SW 1271 (cell line): Measurements from ENCODE around the gene POLN.
"Not testable (repeated sequence)": the region's sequence is repeated elsewhere in the genome, so short reads cannot be mapped to it uniquely, and the experiment has no call there.

Experiments
- DNase-seq, 2 experiments: peaks; one replicate each; lab custom pipeline; 2025; lab: John Stamatoyannopoulos, UW

Gene POLN

DNA sequence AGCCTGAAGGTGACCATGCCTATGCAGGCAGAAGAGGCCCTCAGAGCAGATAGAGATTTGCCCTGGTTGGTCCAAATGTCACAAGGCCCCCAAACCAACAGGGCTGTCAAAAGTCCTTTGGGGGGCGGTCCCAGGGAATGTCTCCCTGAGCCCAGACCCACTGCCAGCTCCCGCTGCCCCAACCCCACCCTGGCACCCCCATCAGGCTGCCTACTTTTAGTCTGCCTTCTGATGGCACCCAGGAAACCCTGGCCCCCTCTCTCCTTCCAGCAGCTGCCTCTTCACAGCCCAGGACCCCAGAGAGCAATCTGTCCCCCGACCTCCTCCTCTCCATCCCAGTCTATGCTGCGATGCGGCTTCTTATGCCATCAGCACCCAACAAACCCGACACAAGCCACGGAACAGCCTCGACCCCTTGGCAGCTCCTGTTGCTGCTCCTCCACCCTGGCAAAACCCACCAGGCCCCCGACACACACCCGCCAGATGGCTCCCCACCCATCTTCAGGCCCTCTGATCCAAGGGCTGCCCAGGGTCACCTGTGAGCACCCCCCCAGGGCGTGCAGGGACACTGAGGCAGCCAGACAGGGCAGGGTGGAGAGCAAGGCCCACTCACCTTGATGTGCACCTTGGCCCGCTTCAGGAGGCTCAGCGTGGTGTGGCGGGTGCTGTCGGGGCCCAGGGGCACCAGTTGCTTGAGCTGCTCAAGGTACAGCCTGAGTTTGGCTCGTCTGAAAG is 10.0 kb upstream of the POLN start:
- DNase-seq, result no peak

DNA sequence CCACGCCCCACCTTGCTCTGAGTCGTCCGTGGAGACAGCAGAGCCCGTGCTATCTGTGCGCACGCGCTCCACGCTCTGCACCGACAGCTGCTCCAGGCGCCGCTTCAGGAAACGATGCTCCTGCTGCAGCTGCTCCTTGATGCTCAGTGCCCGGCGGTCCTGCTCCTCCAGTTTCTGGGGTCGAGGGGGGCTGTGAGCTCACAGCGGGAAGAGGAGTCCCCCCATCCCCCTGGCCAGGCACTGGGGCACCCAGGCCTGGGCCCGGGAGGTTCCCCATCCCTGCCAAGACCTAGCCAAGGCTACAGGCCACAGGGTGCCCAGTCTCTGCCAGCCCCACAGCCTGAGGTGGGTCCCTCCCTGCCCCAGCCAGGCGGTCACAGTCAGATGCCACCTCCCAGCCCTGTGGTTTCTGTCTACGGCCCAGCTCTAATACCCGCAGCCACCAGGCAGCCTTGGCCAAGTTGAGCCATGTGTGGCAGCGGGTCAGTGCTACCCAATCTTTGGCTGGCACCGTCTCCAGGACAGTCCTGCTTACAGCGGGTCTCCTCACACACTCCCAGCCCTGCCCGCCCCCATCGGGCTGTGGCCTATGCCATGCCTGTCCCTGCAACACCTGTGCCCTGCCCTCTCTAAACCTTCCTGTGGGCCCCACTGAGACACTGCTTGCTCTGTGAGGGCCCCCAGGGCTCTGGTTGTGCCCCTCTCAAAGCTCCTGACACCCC is 9.3 kb upstream of the POLN start:
- no peak for DNase-seq

DNA sequence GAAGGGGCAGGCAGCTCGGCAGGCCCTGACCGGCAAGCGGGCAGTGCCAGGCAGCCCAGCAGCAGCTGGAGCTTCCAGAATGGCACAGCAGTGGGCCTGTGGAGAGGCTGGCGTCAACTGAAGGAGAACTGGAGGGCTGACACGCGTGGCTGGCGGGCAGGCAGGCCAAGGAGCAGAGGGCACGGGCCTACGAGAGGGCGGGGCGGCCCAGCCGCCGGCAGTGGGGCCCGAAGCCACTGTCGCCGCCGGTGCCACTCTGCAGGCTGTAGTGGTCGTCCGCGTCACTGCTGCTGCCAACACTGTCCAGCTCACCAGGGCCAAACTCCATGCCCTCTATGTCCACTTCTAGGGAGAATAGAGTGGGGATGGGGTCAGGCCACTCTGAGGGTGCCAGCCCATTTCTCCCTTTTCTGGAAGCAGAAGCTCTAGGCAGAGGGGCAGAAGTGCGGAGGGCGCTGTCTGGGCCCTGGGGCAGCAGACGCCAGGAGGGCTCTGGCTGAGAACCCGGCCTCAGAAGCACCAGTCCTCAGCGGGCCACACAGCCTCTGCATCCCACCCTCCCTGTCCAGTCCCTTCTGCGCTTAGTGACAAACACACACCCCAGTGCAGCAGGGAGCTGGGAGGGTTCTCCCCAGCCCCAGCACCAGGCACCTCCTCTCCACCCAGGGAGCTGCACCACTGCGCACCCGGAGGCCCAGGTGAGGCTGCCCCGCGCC is 8.6 kb upstream of the POLN start:
- DNase-seq, result no peak

DNA sequence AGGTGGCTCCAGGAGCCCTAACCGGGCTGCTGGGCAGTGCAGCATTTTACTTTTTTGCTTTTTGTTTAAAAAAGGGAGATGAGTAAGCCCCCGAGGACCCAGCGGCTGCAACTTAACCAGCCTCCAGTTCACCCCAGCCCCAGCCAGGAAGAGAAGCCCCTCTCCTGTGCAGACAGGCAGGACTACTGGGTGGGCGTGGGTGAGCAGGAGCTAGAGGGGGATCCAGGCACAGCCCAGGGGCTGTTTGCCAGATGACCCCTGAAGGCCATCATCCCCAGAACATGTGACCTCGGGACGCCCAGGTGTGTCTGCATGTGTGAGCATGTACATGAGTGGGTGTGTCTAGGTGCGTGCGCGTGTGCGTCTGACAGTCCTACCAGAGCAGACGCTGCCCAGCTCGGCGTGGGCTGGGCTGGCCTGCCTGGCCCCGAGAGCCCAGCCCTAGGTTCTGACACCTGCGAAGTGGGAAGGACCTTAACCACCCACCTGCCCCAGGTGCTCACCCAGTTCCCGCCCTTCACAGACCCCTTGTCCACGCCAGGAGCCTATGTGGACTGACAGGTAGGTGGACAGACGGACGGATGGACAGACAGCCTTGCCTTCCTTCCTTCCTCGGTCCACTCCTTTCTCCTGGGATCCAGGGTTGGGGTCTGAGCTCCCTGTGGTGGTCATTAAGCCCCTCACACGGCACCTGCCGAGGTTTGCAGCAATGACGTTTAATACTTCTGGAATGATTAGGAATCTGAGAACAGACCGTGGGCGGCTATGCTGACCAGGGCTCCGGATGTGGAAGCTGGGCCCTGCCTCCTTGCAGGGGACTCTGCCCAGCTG is 7.8 kb upstream of the POLN start:
- no peak for DNase-seq

DNA sequence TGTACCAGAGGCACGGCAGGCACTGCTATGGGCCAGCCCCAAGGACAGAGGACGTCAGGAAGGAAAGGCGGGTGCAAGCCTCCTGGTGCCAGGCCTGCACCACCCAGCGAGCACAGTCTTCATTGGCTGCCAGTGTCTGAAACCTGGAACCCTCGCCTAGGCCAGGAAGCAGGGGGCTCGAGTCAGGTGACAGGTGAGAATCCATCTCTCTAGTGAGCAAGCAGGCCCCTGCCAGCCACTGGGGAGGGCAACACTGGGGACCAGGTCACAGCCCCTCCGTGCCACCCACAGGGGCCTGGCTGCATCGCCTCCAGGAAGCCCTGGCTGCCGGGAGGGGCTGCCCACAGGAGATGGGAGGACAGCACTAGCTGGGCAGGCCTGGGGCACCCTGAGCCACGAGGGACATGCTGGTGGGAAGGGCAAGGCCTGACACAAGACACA is 6.9 kb upstream of the POLN start:
- no peak for DNase-seq

DNA sequence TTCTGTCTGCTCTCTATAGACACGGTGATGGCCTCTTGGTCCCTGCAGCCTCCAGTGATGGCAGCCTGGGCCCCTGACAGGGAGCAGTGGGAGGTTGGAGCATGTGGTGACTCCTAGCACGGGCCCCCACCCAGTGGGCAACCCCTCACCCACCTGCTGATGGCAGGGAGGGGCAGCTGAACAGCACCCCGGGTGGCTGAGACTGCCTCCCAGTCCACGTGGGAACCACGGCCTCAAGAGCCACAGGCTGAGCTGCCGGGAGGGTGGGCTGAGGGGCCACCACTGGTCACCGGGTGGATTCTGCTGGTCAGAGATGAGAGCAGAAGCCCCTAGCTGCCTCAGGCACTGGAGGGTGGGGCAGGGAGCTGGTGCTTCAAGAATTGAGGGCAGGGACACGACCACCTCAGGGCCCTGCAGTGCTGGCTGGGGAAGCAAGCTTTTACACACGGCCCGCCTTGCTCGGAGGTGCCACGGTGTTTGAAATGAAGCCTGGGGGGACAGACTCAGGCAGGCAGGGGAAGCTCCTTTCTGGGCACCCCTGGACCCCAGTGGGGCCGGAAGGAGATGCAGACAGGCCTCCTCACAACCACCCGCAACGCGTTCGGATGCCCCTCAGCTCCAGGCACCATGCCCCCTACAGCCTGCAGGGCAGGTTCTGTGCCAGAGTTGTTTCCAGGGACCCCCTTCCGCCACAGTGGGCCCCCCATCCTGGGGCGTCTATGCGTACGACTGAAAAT is 6.3 kb upstream of the POLN start:
- DNase-seq, result no peak

DNA sequence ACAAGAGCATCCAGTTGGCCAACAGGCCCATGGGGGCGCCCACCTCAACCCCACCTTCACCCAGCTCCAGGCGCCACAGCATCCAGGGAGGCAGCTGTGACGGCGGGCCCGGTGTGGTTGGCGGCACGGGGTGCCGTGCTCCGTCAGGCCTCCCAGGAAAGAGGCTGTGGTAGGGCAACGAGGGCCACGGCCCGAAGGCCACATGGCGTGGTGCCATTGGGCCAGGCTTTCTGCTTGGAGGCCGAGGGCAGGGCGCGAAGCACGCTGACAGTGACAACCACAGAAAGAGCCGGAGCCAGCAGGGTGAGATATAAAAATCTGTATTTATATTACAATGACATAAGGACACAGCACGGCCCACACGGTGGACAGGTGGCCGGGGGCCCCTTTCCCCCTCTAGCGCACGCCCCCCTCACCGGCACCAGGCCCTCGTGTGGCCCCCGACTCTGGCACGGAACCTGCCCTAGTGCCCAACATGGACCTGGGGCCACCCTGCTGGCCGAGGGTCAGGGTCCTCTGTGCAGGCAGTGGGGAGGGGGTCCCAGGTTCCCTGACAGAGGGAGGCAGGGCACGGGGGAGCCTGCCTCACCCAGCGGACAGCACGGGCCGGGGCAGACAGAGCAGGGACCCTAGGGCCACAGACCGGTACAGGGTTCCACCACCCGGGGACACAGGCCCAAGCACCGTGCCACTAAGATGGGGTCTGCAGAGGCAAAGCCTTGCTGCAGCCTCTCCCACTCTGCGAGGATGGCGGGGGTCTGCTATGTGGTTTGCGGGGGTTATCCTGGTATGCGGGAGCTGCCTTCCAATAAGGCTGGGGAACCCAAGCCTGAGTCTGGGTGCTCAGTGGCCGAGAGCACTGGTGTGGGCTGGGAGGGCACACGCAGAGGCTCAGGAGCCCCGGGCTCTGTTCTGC is 5.5 kb upstream of the POLN start:
- no peak for DNase-seq

DNA sequence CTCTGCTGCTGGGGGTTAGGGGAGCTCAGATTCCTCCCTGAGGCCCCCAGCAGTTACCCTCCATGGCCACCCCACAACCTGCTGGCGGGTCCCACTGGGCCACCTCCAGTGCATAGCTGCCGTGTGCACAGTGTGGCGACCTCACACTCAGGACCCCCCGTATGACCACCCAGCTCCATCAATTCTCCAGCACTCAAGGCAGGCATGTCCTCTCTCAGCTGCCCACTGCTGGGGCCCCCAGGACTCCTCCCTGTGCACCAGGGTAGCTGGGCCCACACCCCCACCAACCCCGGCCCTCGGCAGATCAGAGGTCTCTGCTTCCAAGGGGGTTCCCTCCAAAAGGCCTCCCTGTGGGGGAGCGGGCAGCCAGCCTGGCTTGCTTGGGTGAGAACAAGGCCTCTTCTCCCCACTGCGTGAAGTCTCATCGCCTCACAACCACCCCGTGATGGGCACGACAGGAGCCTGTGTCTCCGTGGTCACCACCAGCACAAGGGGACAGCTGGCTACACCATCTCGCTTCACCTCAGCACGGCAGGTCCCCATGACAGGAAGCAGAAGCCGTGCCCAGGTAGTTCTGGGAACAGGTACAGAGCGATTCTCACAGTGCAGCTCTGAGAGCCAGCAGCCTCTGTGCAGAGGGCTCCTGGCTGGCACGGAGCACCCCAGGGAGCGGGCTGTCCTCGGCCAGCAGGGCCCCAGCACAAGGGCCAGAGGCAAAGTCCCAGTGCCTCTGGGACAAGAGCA is 4.6 kb upstream of the POLN start:
- DNase-seq, result no peak

DNA sequence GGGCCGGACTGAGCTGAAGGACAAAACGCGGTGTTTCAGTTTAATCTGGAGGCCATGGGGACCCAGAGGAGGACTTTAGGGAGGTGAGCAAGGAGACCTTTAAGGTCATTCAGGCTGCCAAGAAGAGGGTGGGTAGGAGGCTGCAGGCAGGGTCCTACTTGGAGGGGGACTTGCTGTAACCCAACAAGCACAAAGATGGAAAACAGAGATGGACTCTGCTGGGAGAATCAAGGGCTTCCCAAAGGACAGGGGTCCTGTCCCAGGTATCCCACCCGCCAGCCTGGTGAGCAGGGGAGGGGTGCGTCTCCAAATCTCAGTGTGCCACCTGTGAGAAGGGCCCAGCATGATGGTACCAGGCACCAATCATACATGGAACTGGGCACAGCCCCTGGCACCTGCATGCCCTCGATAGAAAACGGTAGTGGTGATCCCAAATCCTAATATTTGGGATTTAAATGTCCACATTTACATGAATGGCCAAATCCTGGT is 3.9 kb upstream of the POLN start:
- DNase-seq, result no peak

DNA sequence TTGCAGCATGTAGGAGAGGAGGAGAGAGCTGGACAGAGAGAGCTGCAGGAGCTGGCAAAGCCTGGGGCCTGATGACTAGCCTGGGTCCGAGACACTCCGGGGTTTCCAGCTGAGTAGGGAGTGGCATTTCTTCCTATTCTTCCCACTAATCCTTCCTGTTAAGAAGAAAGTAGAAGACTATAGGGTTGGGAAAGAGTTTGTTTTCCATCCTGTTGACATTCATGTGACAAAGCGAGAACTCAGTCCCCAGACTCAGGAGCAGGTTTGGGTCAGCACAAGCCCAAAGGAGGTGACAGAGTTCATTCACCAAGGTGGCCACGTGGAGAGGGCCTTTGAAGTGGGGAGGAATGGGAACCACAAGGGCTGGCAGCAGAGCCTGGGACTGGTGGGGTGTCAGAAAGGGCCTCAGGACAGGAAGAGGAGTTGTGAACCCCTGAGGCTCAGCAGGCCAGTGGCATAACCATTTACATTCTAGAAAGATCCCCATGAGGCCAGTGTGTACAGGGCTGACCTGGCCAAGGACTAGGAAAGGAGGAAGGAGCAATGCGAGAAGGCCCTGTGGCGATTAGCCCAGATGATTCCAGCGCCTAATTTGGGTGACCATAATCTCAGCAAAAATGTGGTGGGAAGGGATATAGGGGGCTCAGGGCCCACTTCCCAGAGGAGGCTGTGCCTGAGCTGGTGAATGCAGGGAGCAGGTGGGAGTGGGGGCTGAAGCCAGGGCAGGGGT is 3.3 kb upstream of the POLN start:
- no peak for DNase-seq

DNA sequence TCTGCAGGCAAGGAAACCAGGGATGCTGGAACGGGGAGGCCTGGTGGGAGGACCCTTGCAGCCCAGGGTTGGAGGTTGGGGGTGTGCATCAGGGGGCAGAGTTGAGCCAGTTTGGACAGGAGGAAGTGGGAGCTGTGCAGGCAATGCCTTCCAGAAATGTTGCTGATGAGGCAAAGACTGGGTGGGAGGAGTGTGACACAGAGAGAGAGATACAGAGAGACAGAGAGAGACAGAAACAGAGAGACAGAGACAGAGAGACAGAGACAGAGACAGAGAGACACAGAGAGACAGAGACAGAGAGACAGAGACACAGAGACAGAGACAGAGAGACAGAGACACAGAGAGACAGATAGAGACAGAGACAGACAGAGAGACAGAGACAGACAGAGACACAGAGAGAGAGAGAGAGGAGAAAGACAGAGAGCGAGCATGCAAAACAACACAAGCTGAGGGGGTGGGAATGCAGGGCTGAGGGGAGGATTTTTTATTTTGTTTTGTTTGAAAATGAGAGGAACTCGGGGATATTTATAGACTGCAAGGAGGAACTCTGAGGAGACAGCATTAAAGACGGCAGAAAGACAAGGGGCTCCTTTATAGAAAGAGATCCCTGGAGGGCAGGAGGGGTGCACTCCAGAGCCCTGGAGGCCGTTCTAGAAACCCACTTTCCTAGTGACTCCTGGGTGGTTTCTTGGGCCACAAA is 1.9 kb upstream of the POLN start:
- DNase-seq, result peak in 1 of 2 experiments; percentile 16

DNA sequence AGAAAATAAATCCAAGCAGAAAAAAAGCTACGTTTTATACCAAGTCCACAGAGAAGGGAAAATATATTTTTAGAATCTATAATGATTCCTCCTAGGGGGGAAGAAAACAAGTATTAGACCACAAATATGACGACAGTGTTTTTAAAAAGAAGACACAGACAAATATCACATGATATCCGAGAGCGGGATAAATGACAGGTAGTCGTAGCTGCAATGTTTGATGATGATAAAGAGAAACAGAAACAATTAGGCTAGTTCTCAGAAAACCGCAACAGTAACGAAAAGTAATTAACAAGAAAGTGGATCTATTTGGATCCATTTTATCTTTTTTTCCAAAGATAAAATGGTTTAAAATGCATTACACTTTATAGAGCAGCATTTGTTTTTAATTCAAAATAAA is 918 bp downstream of the POLN start:
- no peak for DNase-seq

DNA sequence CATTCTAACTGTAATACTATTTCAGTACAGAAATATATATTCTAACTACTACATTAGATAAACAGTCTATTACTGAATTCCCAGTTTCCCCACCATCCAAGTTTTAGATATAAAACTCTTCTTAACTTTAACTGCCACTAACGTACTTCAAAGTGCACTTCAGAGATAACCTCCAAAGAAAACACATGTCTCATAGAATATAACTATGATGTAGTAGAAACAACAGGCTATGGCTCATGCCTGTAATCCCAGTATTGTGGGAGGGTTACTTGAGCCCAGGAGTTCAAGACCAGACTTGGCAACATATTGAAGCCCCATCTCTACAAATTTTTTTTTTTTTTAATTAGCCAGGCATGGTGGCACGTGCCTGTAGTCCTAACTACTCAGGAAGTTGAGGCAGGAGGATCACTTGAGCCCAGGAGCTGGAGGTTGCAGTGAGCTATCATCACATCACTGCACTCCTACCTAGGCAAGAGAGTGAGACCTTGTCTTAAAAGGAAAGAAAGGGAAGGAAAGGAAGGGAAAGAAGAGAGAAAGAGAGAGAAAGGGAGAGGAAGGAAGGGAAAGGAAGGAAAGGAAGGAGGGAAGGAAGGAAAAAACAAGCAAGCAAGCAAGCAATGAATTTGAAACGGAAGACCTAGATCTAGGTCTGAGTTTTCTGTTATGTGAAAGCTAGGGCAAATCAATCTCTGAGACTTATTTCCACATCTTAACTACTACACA is 4.8 kb downstream of the POLN start:
- no peak for DNase-seq

DNA sequence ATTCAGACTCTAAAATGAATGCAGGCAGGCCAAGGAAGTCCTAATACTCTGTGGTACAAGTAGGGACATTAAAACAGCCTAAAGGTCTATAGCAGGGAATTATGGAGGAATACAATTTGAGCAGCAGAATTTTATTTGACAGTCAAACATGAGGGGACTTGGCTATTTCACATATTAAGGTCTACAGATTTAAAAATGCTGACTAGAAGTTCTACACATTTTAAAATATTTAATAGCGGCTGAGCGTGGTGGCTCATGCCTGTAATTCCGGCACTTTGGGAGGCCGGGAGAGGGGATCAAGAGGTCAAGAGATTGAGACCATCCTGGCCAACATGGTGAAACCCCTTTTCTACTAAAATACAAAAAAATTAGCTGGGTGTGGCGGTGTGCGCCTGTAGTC is 10.8 kb downstream of the POLN start:
- DNase-seq, result no peak

DNA sequence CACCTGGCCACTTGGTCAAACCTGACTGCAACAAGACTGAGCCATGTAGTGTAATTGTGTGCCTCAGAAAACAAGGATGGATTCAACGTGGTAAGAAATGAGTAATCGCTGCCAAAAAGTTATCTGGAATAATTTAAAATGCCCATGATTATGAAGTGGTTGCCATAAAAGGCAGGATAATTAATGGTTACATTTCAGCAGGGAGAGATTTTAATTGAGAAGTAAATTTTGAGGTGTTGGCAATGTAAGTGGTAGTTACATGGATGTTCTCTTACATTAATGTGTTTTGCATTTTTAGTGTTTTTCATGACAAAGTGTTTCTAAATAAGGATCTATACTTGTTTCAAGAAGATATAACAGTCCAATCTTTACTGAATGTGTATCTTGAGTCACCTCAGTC is 15.7 kb downstream of the POLN start:
- no peak for DNase-seq

DNA sequence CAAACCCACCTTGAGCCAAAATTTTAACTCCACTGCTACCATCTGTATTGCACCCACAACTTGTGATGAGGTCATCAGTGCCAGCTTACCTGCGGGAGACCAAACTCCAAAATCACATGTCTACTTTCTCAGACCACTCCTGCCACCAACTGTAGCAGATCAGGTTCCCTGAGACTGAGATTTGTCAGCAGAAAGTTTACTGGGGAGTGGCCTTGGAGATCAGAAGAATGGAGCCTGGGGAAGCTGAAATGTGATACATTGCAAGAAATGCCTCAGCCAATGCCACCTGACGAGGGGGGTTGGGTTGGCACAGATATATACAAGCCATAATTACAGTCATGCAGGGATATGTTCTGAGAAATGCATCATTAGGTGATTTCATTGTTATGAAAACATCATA is 19.1 kb downstream of the POLN start:
- no peak for DNase-seq

DNA sequence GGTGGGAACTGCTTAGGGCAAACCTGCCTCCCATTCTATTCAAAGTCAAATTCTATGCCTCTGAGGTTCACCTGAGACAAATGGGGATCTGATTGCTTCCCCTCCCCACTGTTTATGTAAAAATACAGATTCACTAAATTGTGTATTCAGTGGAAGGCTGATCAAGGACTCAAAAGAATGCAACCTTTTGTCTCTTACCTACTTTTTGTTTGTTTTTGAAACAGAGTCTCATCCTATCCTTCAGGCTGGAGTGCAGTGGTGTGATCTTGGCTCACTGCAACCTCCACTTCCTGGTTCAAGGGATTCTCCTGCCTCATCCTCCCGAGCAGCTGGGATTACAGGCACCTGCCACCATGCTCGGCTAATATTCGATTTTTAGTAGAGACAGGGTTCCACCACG is 20.5 kb downstream of the POLN start:
- not testable (repeated sequence) for DNase-seq
